ENCODE results near the gene PLPPR5.

PLPPR5 gene

DNA sequence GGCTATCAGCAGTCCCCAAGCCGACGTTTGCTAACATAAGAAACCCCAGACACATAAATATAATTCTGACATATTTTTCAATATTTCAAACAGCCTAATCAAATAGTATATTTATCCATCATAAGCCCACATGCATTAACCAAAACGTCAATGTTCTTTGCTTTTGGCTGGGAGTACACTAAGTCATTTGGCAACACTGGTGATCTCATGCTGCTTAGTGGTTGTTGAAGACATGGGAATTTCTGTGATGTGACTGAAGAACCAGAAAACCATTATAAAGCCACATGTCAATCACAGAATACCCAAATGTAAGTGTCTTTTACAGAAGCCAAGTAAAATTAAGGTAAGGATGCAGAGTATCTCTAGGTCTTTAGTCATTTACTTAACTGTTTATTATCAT, 57.6 kb downstream of the PLPPR5 start:
- TF ChIP-seq GATA1 (IDR thresholded peaks at IDR 0.05; ENCODE audit: low read depth, low read length) (no peak), POLR2A (IDR thresholded peaks at IDR 0.05; ENCODE audit: low read length) (no peak)
- no peak for DNase-seq

DNA sequence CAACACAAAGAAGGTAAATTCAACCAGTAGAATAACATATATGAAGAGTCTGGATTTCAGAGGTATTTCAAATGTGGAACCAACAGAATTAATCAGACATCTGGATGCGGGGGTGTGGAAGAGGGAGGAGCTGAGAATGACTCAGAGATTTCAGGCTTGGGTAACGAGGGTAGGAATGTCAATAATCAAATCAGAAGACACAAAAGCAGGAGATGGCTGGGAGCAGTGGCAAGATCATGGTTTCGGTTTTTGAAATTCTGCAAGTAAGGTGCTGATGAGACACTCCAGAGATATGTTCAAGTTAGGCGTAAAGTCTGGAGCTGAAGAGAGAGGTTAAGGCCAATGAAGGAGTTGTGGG, 64.0 kb downstream of the PLPPR5 start:
- DNase-seq = no peak
- TF ChIP-seq GATA1 (IDR thresholded peaks at IDR 0.05; ENCODE audit: low read depth, low read length) (no peak), POLR2A (IDR thresholded peaks at IDR 0.05; ENCODE audit: low read length) (no peak)

DNA sequence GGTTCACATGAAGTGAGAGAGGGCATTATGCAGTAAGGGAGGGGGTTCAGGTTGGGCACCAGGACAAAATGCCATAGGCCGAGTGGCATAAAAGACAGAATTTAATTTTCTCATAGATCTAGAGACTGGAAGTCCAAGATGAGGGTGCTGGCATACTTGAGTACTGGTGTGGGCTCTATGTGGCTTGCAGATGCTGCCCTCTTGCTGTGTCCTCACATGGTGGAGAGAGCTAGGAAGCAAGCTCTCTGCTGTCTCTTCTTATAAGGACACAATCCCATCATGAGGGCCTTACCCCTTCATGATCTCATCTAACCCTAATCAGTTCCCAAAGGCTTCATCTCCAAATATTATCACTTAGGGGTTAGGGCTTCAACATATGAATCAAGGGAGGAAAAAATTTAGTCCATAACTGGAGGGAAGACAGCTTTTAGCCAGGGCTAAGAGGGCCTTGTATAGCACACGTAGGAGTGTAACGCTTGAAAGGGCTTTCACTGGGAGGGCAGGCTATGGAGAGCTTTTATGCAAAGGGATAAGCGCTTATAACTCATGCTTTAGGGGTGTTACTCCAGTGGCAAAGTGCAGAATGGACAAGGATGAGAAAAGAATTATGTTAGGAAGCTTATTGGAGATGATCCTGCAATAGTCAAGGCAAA, 64.5 kb downstream of the PLPPR5 start:
- TF ChIP-seq POLR2A (IDR thresholded peaks at IDR 0.05; ENCODE audit: low read length) (no peak), GATA1 (IDR thresholded peaks at IDR 0.05; ENCODE audit: low read depth, low read length) (no peak)
- DNase-seq = no peak

DNA sequence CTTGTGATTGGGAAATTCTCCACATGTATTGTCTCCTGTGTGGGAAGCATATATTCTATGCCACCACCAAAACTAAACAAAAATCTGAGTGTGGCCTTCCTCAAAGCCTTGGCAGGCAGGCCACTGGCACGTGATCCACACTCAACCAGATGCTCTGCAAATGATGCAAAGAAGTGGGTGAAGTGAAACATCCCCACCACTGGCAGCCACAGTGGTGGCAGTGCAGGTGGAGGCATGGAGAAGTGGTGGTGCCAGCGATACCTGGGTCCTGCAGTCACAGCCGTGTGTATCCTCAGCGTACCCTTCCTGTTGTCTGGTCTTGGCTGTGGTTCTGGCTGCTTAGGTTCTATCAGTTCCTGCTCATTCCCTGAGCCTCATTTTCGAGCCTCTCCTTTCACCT, 65.2 kb downstream of the PLPPR5 start:
- DNase-seq = no peak
- TF ChIP-seq GATA1 (IDR thresholded peaks at IDR 0.05; ENCODE audit: low read depth, low read length) (no peak), POLR2A (IDR thresholded peaks at IDR 0.05; ENCODE audit: low read length) (no peak)

DNA sequence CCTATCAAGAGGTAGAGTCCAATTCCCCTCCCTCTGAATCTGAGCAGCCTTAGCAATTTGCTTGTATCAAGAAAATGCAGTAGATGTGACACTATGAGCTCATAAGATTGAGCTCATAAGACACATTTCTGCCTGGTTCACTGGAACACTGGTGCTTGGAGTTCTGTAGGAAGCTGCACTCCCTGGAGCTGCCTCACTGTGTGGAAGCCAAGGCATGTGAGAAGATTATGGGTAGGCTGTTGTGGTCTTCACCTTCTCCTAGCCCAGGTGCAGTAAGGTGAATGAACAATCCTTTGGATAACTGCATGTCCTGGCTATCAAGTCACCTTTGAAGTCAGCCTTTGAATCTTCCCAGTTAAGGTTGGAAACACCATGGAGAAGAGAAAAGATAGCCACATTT, 67.3 kb downstream of the PLPPR5 start:
- no peak for DNase-seq
- TF ChIP-seq POLR2A (IDR thresholded peaks at IDR 0.05; ENCODE audit: low read length) (no peak), GATA1 (IDR thresholded peaks at IDR 0.05; ENCODE audit: low read depth, low read length) (no peak)

DNA sequence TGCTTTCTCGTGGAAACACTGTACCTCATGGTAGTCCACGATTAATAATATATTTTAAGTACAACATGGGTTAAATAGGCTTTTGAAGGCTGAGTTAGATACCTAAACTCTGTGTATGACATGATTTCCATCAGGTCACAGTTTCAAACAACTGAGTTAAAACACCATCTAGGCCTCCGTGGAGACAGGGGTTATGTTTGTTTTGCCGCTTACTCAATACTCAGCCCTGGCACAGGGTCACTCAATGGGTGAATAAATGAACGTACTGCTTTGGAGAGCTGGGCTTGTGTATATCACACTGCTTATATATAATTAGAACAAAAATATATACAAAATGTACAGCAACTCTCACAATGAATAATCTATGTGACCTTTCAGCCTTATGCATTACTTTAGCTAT, 72.5 kb downstream of the PLPPR5 start:
- TF ChIP-seq POLR2A (IDR thresholded peaks at IDR 0.05; ENCODE audit: low read length) = no peak
- no peak for TF ChIP-seq GATA1 (IDR thresholded peaks at IDR 0.05; ENCODE audit: low read depth, low read length)
- no peak for DNase-seq

DNA sequence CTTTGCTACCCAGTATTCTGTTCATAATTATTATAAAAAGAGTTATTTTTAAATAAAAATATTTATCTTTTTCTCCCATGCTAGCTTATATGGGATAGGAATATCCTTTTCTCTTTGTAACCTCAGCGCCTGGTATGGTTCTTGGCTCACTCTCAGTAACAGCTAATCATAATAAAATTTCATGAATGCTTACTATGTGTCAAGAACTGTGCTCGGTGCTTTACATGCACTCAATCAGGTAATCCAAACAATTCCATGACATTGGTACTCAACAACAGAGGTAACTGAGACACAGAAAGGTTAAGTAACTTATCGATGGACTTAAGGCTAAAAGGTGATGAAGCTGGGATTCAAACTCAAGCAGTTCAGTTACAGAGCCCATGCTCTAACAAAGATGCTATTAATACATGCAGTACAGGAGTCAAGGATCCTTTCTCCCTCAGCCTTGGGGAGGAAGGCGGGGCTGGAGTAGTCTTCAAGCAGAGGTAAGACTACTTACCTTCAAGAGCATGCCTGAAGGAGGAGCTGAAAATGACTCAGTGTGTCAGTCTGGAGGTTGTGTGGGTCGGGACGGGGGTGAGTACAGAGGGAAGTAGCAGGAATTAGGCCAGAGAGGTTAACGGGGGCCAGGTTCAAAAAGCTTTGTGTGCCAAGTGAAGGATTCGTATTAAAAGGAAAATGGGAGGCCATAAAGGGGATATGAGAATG, 73.4 kb downstream of the PLPPR5 start:
- no peak for TF ChIP-seq GATA1 (IDR thresholded peaks at IDR 0.05; ENCODE audit: low read depth, low read length)
- TF ChIP-seq POLR2A (IDR thresholded peaks at IDR 0.05; ENCODE audit: low read length) = no peak

DNA sequence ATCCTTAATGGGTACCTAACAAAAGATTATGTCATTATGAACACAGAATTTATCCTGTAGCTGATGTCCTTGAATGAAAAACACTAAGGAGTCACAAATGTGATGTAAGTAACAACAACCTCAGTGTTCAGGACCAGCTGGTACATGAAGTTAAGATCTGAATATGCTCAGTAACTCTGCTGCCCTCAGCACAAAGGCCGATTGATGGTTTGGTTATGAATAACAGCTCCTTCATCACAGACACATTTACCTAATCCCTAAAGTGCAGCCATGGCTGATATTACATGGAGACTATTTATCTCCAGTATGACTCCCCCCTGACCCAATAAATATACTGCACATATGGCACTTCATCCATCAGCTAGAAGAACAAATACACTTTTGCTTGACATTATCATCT, 75.2 kb downstream of the PLPPR5 start:
- TF ChIP-seq GATA1 (IDR thresholded peaks at IDR 0.05; ENCODE audit: low read depth, low read length) = no peak
- TF ChIP-seq POLR2A (IDR thresholded peaks at IDR 0.05; ENCODE audit: low read length) = no peak
- no peak for DNase-seq

More for the DNA sequence above, 73.4 kb downstream of the PLPPR5 start:
- no peak for DNase-seq

DNA sequence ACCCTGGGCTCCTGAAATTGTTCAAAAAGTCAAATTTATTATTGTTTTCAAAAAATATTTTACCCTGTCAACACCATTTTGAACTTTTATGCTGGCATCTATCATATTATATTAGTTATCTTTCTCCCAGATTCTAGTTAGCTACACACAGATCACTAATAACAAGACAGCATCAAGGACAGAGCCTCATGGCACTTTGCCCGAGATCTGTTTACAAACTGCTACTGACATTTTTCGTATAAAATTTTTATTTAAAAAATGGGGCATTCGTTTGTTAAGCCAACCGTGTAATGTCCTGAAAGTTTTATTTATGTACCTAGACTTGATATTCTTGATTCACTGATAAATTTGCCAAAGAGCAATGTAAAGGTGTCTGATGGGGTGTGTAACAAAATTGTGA, 78.1 kb downstream of the PLPPR5 start:
- no peak for TF ChIP-seq GATA1 (IDR thresholded peaks at IDR 0.05; ENCODE audit: low read depth, low read length)
- TF ChIP-seq POLR2A (IDR thresholded peaks at IDR 0.05; ENCODE audit: low read length) = no peak
- no peak for DNase-seq

DNA sequence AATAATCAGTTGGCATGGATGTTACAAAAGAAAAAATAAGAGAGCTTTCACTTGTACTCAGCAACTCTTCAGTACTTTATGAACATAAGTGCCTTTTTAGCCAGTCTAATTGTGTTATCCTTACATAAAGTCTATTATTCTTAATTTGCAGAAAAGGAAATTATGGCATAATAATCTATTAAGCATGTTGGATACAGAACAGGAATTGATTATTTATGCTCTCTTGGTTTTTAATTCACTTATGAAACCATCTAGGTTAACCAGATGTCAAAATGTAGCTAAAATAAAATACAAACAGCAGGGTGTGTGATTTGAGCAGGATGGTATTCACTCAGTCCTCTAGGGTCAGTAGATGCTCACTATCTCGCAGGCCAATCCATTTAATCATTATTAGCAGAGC, 79.7 kb downstream of the PLPPR5 start:
- TF ChIP-seq GATA1 (IDR thresholded peaks at IDR 0.05; ENCODE audit: low read depth, low read length) (no peak), POLR2A (IDR thresholded peaks at IDR 0.05; ENCODE audit: low read length) (no peak)
- no peak for DNase-seq

DNA sequence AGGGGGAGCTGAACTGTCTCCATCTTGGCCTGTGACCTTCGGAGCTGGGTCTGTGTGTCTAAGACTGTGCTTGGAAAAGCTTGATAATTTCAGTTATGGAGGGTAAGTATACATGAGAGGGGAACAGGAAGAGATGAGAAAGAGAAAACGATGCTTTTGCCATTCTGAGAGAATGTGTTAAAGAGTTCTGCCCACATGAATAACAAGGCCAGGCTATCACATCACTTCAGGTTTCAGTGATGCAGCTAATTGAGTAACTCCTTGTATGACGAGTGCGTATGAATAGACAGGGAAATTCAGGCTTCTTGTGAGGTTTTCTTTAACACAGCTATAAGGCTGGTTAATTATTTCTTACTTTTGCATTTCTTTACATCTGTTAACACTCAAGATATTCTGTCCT, 81.0 kb downstream of the PLPPR5 start:
- DNase-seq = no peak
- TF ChIP-seq GATA1 (IDR thresholded peaks at IDR 0.05; ENCODE audit: low read depth, low read length) (no peak), POLR2A (IDR thresholded peaks at IDR 0.05; ENCODE audit: low read length) (no peak)

DNA sequence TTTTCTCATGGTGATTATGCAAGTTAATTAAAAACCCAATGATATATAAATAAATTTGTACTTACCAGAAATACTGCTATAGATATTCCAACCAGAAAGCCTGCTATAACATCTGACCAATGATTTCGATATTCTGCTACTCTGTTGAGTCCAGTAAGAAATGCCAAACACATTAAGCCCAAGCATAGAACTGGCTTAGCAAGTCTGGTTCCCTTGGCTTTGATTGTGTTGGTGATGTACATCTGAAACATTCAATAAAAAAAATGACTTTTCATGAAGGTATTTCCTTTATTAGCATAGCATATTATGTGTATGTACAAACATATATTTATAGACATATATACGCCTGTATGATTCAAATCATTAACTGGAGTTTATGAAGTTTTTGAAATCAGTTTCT, 82.8 kb downstream of the PLPPR5 start:
- no peak for DNase-seq
- TF ChIP-seq POLR2A (IDR thresholded peaks at IDR 0.05; ENCODE audit: low read length) (no peak), GATA1 (IDR thresholded peaks at IDR 0.05; ENCODE audit: low read depth, low read length) (no peak)

DNA sequence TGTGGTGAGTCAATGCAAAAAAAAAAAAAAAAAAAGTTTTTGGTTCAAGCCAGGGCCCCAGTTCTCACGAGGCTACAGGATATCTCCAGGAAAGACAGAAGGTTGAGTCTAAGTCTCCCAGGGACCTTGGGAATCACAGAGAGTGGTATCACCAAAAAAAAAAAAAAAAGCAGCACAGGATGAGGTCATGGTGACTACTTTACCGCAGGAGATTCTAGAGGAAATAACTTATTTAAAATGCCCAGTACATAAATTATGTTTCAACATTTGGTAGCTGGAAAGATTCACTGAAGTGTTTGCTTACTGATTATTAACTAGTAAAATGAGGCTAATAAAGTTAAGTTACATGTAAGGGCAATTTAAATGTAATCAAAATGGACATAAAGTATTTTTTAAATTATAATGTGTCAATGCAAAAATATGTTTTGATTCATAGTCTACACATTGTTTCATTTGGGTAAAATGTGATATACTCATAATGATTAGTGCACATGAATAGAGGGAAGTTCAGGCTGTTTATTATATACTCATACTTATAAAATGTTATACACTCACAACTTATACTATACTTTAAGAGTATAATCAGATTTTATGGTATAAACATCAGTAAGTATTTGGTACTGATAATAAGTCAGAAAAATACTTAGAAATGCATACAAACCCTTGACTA, 84.1 kb downstream of the PLPPR5 start:
- no peak for DNase-seq
- TF ChIP-seq GATA1 (IDR thresholded peaks at IDR 0.05; ENCODE audit: low read depth, low read length) (no peak), POLR2A (IDR thresholded peaks at IDR 0.05; ENCODE audit: low read length) (no peak)

DNA sequence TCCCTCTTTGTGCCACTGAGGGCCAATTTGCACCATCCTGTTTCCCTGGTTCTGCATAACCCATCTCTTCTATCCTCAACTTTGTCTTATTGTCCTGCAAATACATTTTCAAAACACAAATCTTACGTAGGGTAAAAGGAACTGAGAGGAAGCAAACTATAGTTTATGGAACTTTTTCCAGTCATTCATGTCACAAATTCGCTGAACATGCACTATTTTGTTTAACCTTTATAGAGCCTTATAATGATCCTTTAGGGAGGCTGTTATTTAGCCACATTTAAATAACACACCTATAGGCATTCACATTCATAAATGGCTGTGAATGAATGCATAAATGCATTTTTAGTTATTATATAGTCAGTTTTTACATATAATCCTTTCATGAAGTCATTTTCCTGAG, 85.0 kb downstream of the PLPPR5 start:
- DNase-seq = no peak
- no peak for TF ChIP-seq POLR2A (IDR thresholded peaks at IDR 0.05; ENCODE audit: low read length)
- no peak for TF ChIP-seq GATA1 (IDR thresholded peaks at IDR 0.05; ENCODE audit: low read depth, low read length)

DNA sequence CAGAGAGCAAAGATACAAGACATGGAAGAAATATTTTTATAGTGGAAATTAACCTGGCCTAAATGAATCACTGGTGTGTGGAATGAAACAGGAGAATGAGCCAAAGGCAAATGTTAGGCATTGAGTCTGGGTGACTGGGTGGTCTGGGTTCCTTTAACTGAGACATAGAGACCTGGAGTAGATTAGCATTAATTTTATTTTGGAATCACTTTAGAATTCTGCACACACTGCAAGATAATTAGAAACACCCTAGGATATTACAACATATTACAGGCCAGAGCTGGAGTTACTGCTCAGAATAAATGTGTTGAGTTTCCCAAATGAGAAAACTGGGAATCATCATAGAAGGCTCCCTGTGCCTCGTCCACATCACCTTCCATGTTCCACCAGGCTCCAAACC, 85.5 kb downstream of the PLPPR5 start:
- TF ChIP-seq GATA1 (IDR thresholded peaks at IDR 0.05; ENCODE audit: low read depth, low read length) (no peak), POLR2A (IDR thresholded peaks at IDR 0.05; ENCODE audit: low read length) (no peak)
- DNase-seq = no peak

All from erythroblast (primary cell).